Erythroblast (primary cell): ENCODE data around the gene SLC24A3.

Source experiments
- GATA1 ChIP-seq: IDR thresholded peaks from 2 replicates; pipeline ENCODE4 v1.6.1; 2011; ENCODE audit warnings: low read depth, mild to moderate bottlenecking, control low read depth, low read length, moderate library complexity
- POLR2A ChIP-seq: IDR thresholded peaks from 2 replicates; pipeline ENCODE4 v1.6.1; 2011; ENCODE audit warnings: mild to moderate bottlenecking, low read length

- TF ChIP-seq POLR2A (no peak), GATA1 (no peak)
Observed at GRCh38 chr20:19259141-19259591, 46.7 kb downstream of the SLC24A3 start.
